BLaER1 treated with 17β-estradiol and CSF1 and Interleukin-3, amounts not matched to agents 10 nM and 100 nM (cell line): ENCODE data around the gene UBE2B.
"Not testable (repeated sequence)": the region's sequence is repeated elsewhere in the genome, so short reads cannot be mapped to it uniquely, and the experiment has no call there.

Experiments
- H3K27ac ChIP-seq, 11 experiments: shearing (Covaris generic); formaldehyde crosslinking; 2 replicates each; pipeline ENCODE4 v1.8.1; 2022
- H3K27me3 ChIP-seq, 11 experiments: shearing (Covaris generic); formaldehyde crosslinking; 2 replicates each; pipeline ENCODE4 v1.8.1; 2022
- H3K36me3 ChIP-seq, 11 experiments: shearing (Covaris generic); formaldehyde crosslinking; 2 replicates each; pipeline ENCODE4 v1.8.1; 2022
- H3K4me1 ChIP-seq, 10 experiments: shearing (Covaris generic); formaldehyde crosslinking; 2 replicates each; pipeline ENCODE4 v1.8.1; 2022
- H3K4me2 ChIP-seq, 11 experiments: shearing (Covaris generic); formaldehyde crosslinking; 2 replicates each; pipeline ENCODE4 v1.8.1; 2022
- H3K4me3 ChIP-seq, 10 experiments: shearing (Covaris generic); formaldehyde crosslinking; 2 replicates each; pipeline ENCODE4 v1.8.1; 2022
- H3K9ac ChIP-seq, 11 experiments: shearing (Covaris generic); formaldehyde crosslinking; 2 replicates each; pipeline ENCODE4 v1.8.1; 2022
- H3K9me3 ChIP-seq, 11 experiments: shearing (Covaris generic); formaldehyde crosslinking; replicated peaks in 1 of 11; 2 replicates each; pipeline ENCODE4 v1.8.1; 2022
- H4K20me1 ChIP-seq, 11 experiments: shearing (Covaris generic); formaldehyde crosslinking; 2 replicates each; pipeline ENCODE4 v1.8.1; 2022
- Cebpa-rat ChIP-seq, 11 experiments: shearing (Covaris generic); IDR thresholded peaks; 2 replicates each; pipeline ENCODE4 v1.8.1; 2022

Gene UBE2B

GRCh38 chr5:134370871-134371833 lies at the start of gene UBE2B:
UBE2B (plus strand) TSS chr5:134371569; CDS start chr5:134371596, 27 bp downstream.
- peak within 1 kb of the TSS; percentile 81 to 99 (median 94) for H3K4me3 ChIP-seq
- peak within 1 kb of the TSS; percentile 81 to 98 (median 92) for H3K4me2 ChIP-seq
- TF ChIP-seq Cebpa-rat (IDR thresholded peaks at IDR 0.05), result peak in 7 of 11 experiments; percentile 19 to 76 (median 43); a peak in 8 of 22 replicates
- peak within 1 kb of the TSS; percentile 95 to 100 (median 99) for H3K9ac ChIP-seq
- peaks cover 14 to 32% (median 24%) of the 10 kb centered on the region in 11 experiments for H3K36me3 ChIP-seq
- peaks cover 35 to 46% (median 41%) of the 10 kb centered on the region in 11 experiments for H4K20me1 ChIP-seq
- peak within 1 kb of the TSS; percentile 96 to 100 (median 98) for H3K27ac ChIP-seq
- no peaks in the 10 kb centered on the region for H3K27me3 ChIP-seq
- peaks cover 20 to 42% (median 38%) of the 10 kb centered on the region in 10 experiments for H3K4me1 ChIP-seq
- peaks cover 0 to 12% (median 9%) of the 10 kb centered on the region in 11 experiments; a peak in 10 of 22 replicates for H3K9me3 ChIP-seq

- H3K9ac ChIP-seq, result no peak overlapping the region
- no peak for TF ChIP-seq Cebpa-rat (IDR thresholded peaks at IDR 0.05)
- no peak overlapping the region for H3K4me2 ChIP-seq
- H3K9me3 ChIP-seq, result peaks cover 29 to 39% (median 34%) of the 10 kb centered on the region in 11 experiments
- no peaks in the 10 kb centered on the region for H4K20me1 ChIP-seq
- no peak overlapping the region for H3K4me3 ChIP-seq
- H3K27ac ChIP-seq, result no peak overlapping the region
- H3K27me3 ChIP-seq, result no peaks in the 10 kb centered on the region
- peaks cover 0 to 12% (median 6%) of the 10 kb centered on the region in 11 experiments; a peak in 11 of 22 replicates for H3K36me3 ChIP-seq
- H3K4me1 ChIP-seq, result no peaks in the 10 kb centered on the region
Observed at GRCh38 chr5:134327327-134327726, 44.0 kb upstream of the UBE2B start.

- no peak overlapping the region for H3K9ac ChIP-seq
- H3K4me3 ChIP-seq, result no peak overlapping the region
- no peaks in the 10 kb centered on the region for H3K27me3 ChIP-seq
- no peak for TF ChIP-seq Cebpa-rat (IDR thresholded peaks at IDR 0.05)
- H3K4me1 ChIP-seq, result no peaks in the 10 kb centered on the region
- H3K36me3 ChIP-seq, result peaks cover 0 to 12% (median 6%) of the 10 kb centered on the region in 11 experiments; a peak in 11 of 22 replicates
- no peak overlapping the region for H3K4me2 ChIP-seq
- H4K20me1 ChIP-seq, result no peaks in the 10 kb centered on the region
- H3K9me3 ChIP-seq, result peaks cover 29 to 44% (median 37%) of the 10 kb centered on the region in 11 experiments
- H3K27ac ChIP-seq, result no peak overlapping the region
Observed at GRCh38 chr5:134328619-134329018, 42.8 kb upstream of the UBE2B start.

GRCh38 chr5:134336833-134337232 lies 34.5 kb upstream of the UBE2B start:
- not testable (repeated sequence) for H4K20me1 ChIP-seq, H3K27ac ChIP-seq, H3K4me3 ChIP-seq, H3K4me1 ChIP-seq, H3K27me3 ChIP-seq, H3K4me2 ChIP-seq, H3K9ac ChIP-seq
- H3K36me3 ChIP-seq, result peaks cover 0 to 19% (median 9%) of the 10 kb centered on the region in 11 experiments; a peak in 13 of 22 replicates
- H3K9me3 ChIP-seq, result peaks cover 4 to 19% (median 14%) of the 10 kb centered on the region in 11 experiments; a peak in 11 of 22 replicates

- not testable (repeated sequence) for H3K9me3 ChIP-seq, H3K9ac ChIP-seq, H3K4me1 ChIP-seq, H3K4me3 ChIP-seq, H3K27me3 ChIP-seq, H4K20me1 ChIP-seq, H3K27ac ChIP-seq, H3K4me2 ChIP-seq
- H3K36me3 ChIP-seq, result peaks cover 0 to 13% (median 0%) of the 10 kb centered on the region in 11 experiments; a peak in 3 of 22 replicates
Observed at GRCh38 chr5:134343500-134343899, 27.9 kb upstream of the UBE2B start.

- H4K20me1 ChIP-seq, H3K4me3 ChIP-seq, H3K27ac ChIP-seq, H3K9ac ChIP-seq, H3K9me3 ChIP-seq, H3K27me3 ChIP-seq, H3K4me2 ChIP-seq, H3K4me1 ChIP-seq: not testable (repeated sequence)
- peaks cover 0 to 18% (median 0%) of the 10 kb centered on the region in 11 experiments; a peak in 6 of 22 replicates for H3K36me3 ChIP-seq
Observed at GRCh38 chr5:134345476-134345875, 25.9 kb upstream of the UBE2B start.

GRCh38 chr5:134345996-134346395 lies 25.4 kb upstream of the UBE2B start:
- H4K20me1 ChIP-seq, result no peaks in the 10 kb centered on the region
- no peaks in the 10 kb centered on the region for H3K27me3 ChIP-seq
- no peak overlapping the region for H3K4me2 ChIP-seq
- no peak overlapping the region for H3K9ac ChIP-seq
- H3K4me1 ChIP-seq, result no peaks in the 10 kb centered on the region
- no peaks in the 10 kb centered on the region for H3K9me3 ChIP-seq
- H3K4me3 ChIP-seq, result no peak overlapping the region
- H3K27ac ChIP-seq, result no peak overlapping the region
- H3K36me3 ChIP-seq, result peaks cover 0 to 18% (median 0%) of the 10 kb centered on the region in 11 experiments; a peak in 6 of 22 replicates
- no peak for TF ChIP-seq Cebpa-rat (IDR thresholded peaks at IDR 0.05)

- Histone ChIP-seq H4K20me1 (no peaks in the 10 kb centered on the region; a peak in 1 of 22 replicates), H3K27ac (no peak overlapping the region), H3K9me3 (no peaks in the 10 kb centered on the region), H3K9ac (no peak overlapping the region), H3K4me1 (no peaks in the 10 kb centered on the region), H3K4me3 (no peak overlapping the region), H3K36me3 (peaks cover 0 to 18% (median 0%) of the 10 kb centered on the region in 11 experiments; a peak in 6 of 22 replicates), H3K4me2 (no peak overlapping the region), H3K27me3 (no peaks in the 10 kb centered on the region)
- no peak for TF ChIP-seq Cebpa-rat (IDR thresholded peaks at IDR 0.05)
Observed at GRCh38 chr5:134349463-134349862, 21.9 kb upstream of the UBE2B start.

GRCh38 chr5:134355681-134356080 lies 15.7 kb upstream of the UBE2B start:
- no peaks in the 10 kb centered on the region for H3K27me3 ChIP-seq
- no peak overlapping the region for H3K27ac ChIP-seq
- no peak overlapping the region for H3K9ac ChIP-seq
- H3K9me3 ChIP-seq, result no peaks in the 10 kb centered on the region
- no peak overlapping the region for H3K4me2 ChIP-seq
- H3K36me3 ChIP-seq, result peaks cover 0 to 7% (median 0%) of the 10 kb centered on the region in 11 experiments; a peak in 3 of 22 replicates
- no peak overlapping the region for H3K4me3 ChIP-seq
- H3K4me1 ChIP-seq, result no peaks in the 10 kb centered on the region
- H4K20me1 ChIP-seq, result no peaks in the 10 kb centered on the region; a peak in 1 of 22 replicates
- TF ChIP-seq Cebpa-rat (IDR thresholded peaks at IDR 0.05), result no peak
